Neural progenitor cell (in vitro differentiated cells): Measurements from ENCODE around the gene GAGE12E.
"Not testable (repeated sequence)": the region's sequence is repeated elsewhere in the genome, so short reads cannot be mapped to it uniquely, and the experiment has no call there.

Experiments used
- CTCF ChIP-seq: fragments of 200-600 bp; sonication (generic); IDR thresholded peaks from 2 replicates; pipeline ENCODE4 v1.5.1; 2017; ENCODE audit warnings: antibody characterized with exemption, mild to moderate bottlenecking
- EZH2phosphoT487 ChIP-seq: fragments of 200-600 bp; sonication (generic); IDR thresholded peaks from 2 replicates; pipeline ENCODE4 v1.6.1; 2017; ENCODE audit warnings: antibody characterized with exemption

GRCh38 chrX:49541433-49541832, 9.7 kb upstream of the GAGE12E start, which contains the start of gene GAGE12D:
- not testable (repeated sequence) for TF ChIP-seq CTCF, EZH2phosphoT487
